Nephron (organoid): Measurements from ENCODE around the gene COL1A2.

Source experiments
- H3K27ac Mint-ChIP-seq, 3 experiments: 2 replicates each; pipeline ENCODE4 v1.8.0; 2020; ENCODE audit warnings: mixed read lengths in 3 of 3, mild to moderate bottlenecking in 2 of 3, moderate library complexity in 1 of 3
- H3K27me3 Mint-ChIP-seq: 2 replicates; pipeline ENCODE4 v1.8.0; 2021; ENCODE audit warnings: low read depth, mild to moderate bottlenecking, moderate library complexity, mixed read lengths
- H3K36me3 Mint-ChIP-seq: 2 replicates; pipeline ENCODE4 v1.8.0; 2020; ENCODE audit warnings: low read depth, mixed read lengths
- H3K4me1 Mint-ChIP-seq: 2 replicates; pipeline ENCODE4 v1.8.0; 2020; ENCODE audit warnings: mixed read lengths
- H3K4me3 Mint-ChIP-seq, 3 experiments: 2 replicates each; pipeline ENCODE4 v1.8.0; 2020; ENCODE audit warnings: mild to moderate bottlenecking in 3 of 3, mixed read lengths in 3 of 3, moderate library complexity in 2 of 3
- H3K9me3 Mint-ChIP-seq: 2 replicates; pipeline ENCODE4 v1.8.0; 2020; ENCODE audit warnings: mixed read lengths
- TF ChIP-seq, protein P1 (sequence below), 3 experiments: fragments of 200-600 bp; sonication (generic); IDR thresholded peaks; one replicate each; pipeline ENCODE4 v1.5.0; 2021; ENCODE audit warnings: antibody characterized with exemption in 3 of 3; ENCODE audit not compliant: unreplicated experiment in 3 of 3

COL1A2 gene

GRCh38 chr7:94476251-94476840, 81.7 kb downstream of the COL1A2 start:
- H3K4me3 Mint-ChIP-seq = no peak overlapping the region
- no peaks in the 10 kb centered on the region for H3K36me3 Mint-ChIP-seq
- H3K27ac Mint-ChIP-seq = no peak overlapping the region
- peaks cover 5% of the 10 kb centered on the region for H3K9me3 Mint-ChIP-seq
- H3K27me3 Mint-ChIP-seq = no peaks in the 10 kb centered on the region
- TF ChIP-seq, protein P1, sequence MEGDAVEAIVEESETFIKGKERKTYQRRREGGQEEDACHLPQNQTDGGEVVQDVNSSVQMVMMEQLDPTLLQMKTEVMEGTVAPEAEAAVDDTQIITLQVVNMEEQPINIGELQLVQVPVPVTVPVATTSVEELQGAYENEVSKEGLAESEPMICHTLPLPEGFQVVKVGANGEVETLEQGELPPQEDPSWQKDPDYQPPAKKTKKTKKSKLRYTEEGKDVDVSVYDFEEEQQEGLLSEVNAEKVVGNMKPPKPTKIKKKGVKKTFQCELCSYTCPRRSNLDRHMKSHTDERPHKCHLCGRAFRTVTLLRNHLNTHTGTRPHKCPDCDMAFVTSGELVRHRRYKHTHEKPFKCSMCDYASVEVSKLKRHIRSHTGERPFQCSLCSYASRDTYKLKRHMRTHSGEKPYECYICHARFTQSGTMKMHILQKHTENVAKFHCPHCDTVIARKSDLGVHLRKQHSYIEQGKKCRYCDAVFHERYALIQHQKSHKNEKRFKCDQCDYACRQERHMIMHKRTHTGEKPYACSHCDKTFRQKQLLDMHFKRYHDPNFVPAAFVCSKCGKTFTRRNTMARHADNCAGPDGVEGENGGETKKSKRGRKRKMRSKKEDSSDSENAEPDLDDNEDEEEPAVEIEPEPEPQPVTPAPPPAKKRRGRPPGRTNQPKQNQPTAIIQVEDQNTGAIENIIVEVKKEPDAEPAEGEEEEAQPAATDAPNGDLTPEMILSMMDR (IDR thresholded peaks at IDR 0.05; ENCODE audit: unreplicated experiment in 3 of 3) = no peak
- no peaks in the 10 kb centered on the region for H3K4me1 Mint-ChIP-seq

DNA sequence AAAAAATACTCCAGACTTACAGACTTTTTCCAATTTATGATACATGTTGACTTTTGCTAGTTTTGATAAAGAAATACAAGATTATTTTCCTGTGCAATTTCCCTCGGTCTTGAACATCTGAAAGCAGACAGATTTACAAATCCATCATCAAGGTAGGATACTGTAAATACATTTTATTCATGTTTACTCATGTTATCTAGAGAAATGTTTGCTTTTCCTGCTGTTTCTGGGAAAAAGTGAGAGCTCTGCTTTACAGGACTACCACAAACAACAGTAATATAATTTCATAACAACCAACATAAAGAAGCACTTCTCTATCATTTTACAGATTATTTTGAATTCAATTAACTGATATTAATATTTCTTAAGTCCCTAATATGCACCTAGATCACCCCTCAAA, 83.2 kb downstream of the COL1A2 start:
- no peak overlapping the region for H3K27ac Mint-ChIP-seq
- H3K4me1 Mint-ChIP-seq = no peaks in the 10 kb centered on the region
- no peaks in the 10 kb centered on the region for H3K36me3 Mint-ChIP-seq
- H3K9me3 Mint-ChIP-seq = peaks cover 2% of the 10 kb centered on the region
- no peaks in the 10 kb centered on the region for H3K27me3 Mint-ChIP-seq
- TF ChIP-seq, protein P1 (IDR thresholded peaks at IDR 0.05; ENCODE audit: unreplicated experiment in 3 of 3) = no peak
- no peak overlapping the region for H3K4me3 Mint-ChIP-seq

DNA sequence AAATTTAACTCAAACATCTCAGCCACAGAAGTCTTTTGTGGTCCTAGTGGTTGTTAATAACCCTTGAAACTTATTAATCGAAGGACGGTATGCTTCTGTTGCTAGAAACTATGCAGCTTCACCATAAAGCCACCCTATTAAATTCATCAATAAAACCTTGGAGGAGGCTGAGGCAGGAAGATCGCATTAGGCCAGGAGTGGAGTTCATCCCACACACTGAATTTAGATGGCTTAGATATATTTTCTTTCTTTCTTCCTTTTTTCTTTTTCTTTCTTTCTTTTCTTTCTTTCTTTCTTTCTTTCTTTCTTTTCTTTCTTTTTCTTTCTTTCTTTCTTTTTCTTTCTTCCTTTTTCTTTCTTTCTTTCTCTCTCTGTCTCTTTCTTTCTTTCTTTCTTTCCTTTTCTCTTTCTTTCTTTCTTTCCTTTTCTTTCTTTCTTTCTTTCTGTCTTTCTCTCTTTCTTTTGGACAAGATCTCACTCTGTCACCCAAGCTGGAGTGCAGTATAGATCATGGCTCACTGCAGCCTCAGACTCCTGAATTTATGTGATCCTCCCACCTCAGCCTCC, 84.0 kb downstream of the COL1A2 start:
- Mint-ChIP-seq H3K9me3 (no peaks in the 10 kb centered on the region), H3K4me1 (no peaks in the 10 kb centered on the region), H3K27me3 (no peaks in the 10 kb centered on the region), H3K4me3 (no peak overlapping the region), H3K36me3 (no peaks in the 10 kb centered on the region), H3K27ac (no peak overlapping the region)
- TF ChIP-seq, protein P1 (IDR thresholded peaks at IDR 0.05; ENCODE audit: unreplicated experiment in 3 of 3) = no peak
